Measurements from ENCODE around the gene GSTP1.

The GSTP1 gene

DNA sequence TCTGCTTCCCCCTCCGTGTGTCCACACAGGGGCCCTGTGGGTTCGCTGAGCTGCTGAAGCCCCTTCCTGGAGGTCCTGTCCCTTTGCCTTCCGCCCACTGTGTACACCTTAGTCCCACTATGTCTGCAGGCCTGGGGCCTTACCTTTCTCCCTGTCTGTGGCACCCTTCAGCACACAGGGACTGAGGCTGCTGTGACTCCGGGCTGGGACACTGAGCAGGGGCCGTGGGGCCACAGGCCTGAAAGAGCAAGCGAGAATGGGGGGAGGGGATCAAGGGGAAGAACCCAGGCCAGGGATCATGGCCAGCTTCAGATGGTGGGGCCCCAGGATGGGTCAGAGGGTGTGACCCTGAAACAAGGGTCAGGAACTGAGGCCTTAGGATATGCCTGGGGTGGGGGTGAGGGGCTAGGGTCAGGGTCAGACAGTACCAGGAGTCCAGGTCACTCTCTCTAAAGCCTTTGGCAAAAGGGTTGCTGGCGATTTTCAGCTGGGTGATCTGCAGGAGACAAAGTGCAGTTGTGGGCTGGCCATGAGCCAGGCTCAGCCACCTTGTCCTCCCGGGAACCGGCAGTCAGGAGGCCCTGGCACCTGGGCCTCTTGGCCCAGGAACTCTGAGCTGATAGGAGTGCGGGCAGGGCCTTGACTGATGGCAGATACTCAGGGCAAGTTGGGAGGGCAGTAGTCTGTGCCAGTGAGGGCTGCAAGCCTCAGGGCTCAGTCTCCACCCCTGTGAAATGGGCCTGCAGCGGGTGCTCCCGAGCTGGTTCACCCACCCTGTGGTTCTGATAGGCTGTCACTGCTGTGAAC lies 48.8 kb downstream of the GSTP1 start:
- DNase-seq, result no peak

DNA sequence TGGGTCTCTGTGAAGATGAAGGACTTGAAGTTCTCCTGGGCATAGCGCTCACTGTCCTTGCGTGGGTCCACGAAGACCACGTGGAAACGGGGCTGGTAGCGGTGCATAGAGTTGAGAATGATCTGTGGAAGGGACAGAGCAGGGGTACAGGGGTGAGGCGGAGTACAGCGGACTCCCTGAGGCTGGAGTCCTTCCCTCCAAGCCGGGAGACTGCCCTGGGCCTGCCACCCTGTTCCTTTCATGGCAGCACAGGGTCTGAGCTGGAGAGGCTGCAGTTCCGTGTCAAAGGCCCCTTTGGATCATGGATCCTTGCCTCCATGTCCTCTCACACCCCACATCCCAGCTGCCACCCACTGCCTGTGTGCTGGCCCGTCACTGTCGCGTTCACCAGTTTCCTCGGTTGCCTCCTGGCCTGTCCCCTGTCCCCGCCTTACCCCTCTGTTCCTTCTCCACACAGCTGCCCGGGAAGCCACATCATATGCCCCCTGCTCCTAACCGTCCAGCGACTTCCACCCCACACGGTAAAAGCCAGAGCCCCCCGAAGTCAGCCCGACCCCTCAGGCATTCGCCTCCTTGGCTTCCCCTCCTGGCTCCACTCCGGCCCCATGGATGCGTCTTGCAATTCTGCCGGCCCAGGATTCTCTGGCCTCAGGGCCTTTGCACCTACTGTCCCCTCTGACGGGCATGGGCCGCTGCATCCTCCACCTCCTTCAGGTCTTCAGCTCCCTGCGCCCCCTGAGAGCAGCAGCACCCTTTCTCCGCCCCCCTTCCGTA lies 49.6 kb downstream of the GSTP1 start:
- DNase-seq, result no peak

DNA sequence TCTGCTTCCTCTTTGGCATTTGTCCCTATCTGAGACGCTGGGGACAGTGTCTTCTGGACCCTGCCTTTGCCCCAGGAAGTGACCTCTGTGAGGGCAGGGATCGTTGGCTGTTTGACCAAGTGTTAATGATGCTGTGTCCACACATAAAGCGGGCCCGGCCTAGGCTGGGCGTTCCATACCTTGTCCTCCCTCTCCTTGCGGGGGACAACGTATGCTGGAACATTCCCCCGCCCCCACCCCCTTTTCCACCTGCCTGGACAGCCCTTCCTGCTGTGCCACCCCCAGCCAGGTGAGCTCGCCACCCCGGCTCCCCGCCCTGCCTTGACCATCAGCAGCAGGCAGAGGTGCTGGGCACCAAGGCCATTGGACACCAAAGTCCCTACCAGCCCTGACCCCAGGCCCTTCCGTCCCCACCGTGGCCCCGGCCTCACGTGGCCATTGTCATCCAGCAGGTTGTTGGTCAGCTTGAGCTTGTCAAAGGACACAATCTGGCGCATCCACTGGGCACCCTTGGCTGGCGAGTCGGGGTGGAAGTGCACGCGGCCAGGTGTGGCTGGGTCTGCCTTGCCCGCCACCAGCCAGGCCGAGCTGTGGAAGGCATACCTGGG lies 50.2 kb downstream of the GSTP1 start:
- no peak for DNase-seq

DNA sequence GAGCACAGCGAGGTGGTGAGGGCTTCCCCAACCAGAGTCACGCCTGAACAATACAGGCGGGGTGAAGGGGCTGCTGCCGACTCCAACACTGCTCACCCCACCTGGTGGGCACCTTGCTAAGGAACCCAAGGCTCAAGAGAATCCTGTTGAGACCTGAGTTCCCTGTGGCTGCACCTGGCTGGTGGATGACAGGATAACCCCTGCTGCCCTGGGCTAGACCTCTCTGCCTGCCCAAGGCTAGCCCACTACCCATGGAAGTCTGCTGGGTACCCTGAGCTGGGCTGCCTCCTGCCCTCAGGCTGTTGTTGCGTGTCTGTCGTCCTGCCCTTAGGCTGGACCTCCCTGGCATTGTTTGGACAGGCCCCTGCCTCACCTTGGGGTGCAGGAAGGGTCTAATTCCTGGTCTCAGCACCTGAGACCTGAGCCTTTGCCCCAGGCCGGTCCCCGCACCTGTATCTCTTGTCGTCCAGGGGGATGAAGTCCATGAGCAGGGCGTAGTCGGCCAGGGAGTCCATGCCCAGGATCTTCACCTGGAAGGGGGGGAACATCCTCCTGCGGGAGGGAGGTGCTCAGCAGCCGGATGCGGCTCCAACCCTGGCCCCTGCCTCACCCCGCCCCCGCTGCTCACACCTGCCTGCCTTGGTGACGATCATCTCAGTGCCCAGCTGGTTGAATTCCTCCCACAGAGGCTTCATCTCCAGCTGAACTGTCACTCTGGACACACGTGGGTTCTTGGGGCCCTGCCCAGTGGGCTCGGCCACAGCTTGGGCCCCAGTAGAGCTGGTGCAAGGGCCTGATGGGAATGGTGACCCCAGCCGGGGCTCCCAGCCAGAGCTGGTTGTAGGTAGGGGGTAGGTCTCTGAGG lies 51.0 kb downstream of the GSTP1 start:
- no peak for DNase-seq

- DNase-seq, result no peak
Measured at GRCh38 chr11:67635231-67635521, 51.6 kb downstream of the GSTP1 start.

Data from NCI-H1930 (cell line).